Upper lobe of left lung (tissue), 4 donors: Measurements from ENCODE around the gene IP6K3.

Experiments
- CTCF ChIP-seq, 6 experiments: fragments of 450-650 bp in 4 of 6; fragments of 200-600 bp in 2 of 6; sonication (generic) in 2 of 6; IDR thresholded peaks; one replicate each; pipeline ENCODE4 v1.5.1; 2016 to 2019; ENCODE audit warnings: antibody characterized with exemption in 6 of 6
- POLR2A ChIP-seq, 4 donors: fragments of 450-650 bp; IDR thresholded peaks; one replicate each; pipeline ENCODE4 v1.5.1; 2016 to 2017; ENCODE audit warnings: antibody characterized with exemption in 4 of 4, mild to moderate bottlenecking in 2 of 4

GRCh38 chr6:33688451-33689147 is 58.1 kb downstream of the IP6K3 start:
- TF ChIP-seq POLR2A (IDR thresholded peaks at IDR 0.05) (no peak), CTCF (IDR thresholded peaks at IDR 0.05) (no peak)
